Endothelial cell (in vitro differentiated cells): ENCODE data around the gene TRIM44. TPM values are rescaled to one million over a fixed set of nuclear protein-coding genes. Genes with fewer than 3 reads are reported as not detected.

Source experiments
- DNase-seq: peaks from one replicate; pipeline ENCODE4 v3.0.0; 2021; ENCODE audit warnings: low spot score
- H3K27ac Mint-ChIP-seq: one replicate; pipeline ENCODE4 v1.8.0; 2021; ENCODE audit warnings: mixed read lengths, inconsistent platforms; ENCODE audit not compliant: unreplicated experiment
- H3K27me3 Mint-ChIP-seq: one replicate; pipeline ENCODE4 v1.8.0; 2021; ENCODE audit warnings: mild to moderate bottlenecking, moderate library complexity, mixed read lengths, inconsistent platforms; ENCODE audit not compliant: unreplicated experiment
- H3K36me3 Mint-ChIP-seq: one replicate; pipeline ENCODE4 v1.8.0; 2021; ENCODE audit warnings: mild to moderate bottlenecking, low read depth, mixed read lengths, inconsistent platforms; ENCODE audit not compliant: unreplicated experiment
- H3K4me1 Mint-ChIP-seq: one replicate; pipeline ENCODE4 v1.8.0; 2021; ENCODE audit warnings: mild to moderate bottlenecking, mixed read lengths, inconsistent platforms; ENCODE audit not compliant: unreplicated experiment
- H3K4me3 Mint-ChIP-seq: one replicate; pipeline ENCODE4 v1.8.0; 2021; ENCODE audit warnings: mild to moderate bottlenecking, mixed read lengths, inconsistent platforms; ENCODE audit not compliant: unreplicated experiment
- H3K9me3 Mint-ChIP-seq: one replicate; pipeline ENCODE4 v1.8.0; 2021; ENCODE audit warnings: mixed read lengths, inconsistent platforms; ENCODE audit not compliant: unreplicated experiment
- CTCF ChIP-seq: fragments of 200-600 bp; sonication (generic); IDR thresholded peaks from one replicate; pipeline ENCODE4 v1.5.0; 2021; ENCODE audit warnings: antibody characterized with exemption; ENCODE audit not compliant: unreplicated experiment
- total RNA-seq: library from RNA; stranded (reverse); fragmentation: NEBNext Ultra II Directional; extraction: Animal tissue kit (Norgen Biotek cat#: 25700); gene quantifications from one replicate; pipeline ENCODE4 v1.2.1, GENCODE V29; 2021; ENCODE audit not compliant: unreplicated experiment

Gene TRIM44
- total RNA-seq, 1 donor from 2014 or later = 48.6 TPM

- Mint-ChIP-seq H3K4me3 (no peak overlapping the region), H3K36me3 (no peaks in the 10 kb centered on the region), H3K9me3 (no peaks in the 10 kb centered on the region), H3K27ac (no peak overlapping the region), H3K4me1 (peaks cover 3% of the 10 kb centered on the region), H3K27me3 (no peaks in the 10 kb centered on the region)
- TF ChIP-seq CTCF = no peak
- no peak for DNase-seq
These were observed 14.0 kb downstream of the TRIM44 start for GRCh38 chr11:35676611-35676965.

GRCh38 chr11:35677904-35678303 lies 15.3 kb downstream of the TRIM44 start:
- Mint-ChIP-seq H3K4me1 (peaks cover 3% of the 10 kb centered on the region), H3K9me3 (no peaks in the 10 kb centered on the region), H3K4me3 (no peak overlapping the region), H3K27ac (no peak overlapping the region), H3K27me3 (no peaks in the 10 kb centered on the region), H3K36me3 (no peaks in the 10 kb centered on the region)
- no peak for TF ChIP-seq CTCF
- no peak for DNase-seq

- Mint-ChIP-seq H3K36me3 (no peaks in the 10 kb centered on the region), H3K4me3 (no peak overlapping the region), H3K4me1 (peaks cover 3% of the 10 kb centered on the region), H3K9me3 (no peaks in the 10 kb centered on the region), H3K27me3 (no peaks in the 10 kb centered on the region), H3K27ac (no peak overlapping the region)
- no peak for DNase-seq
- TF ChIP-seq CTCF = no peak
These were observed 15.9 kb downstream of the TRIM44 start for GRCh38 chr11:35678471-35678870.

- DNase-seq = no peak
- Mint-ChIP-seq H3K9me3 (no peaks in the 10 kb centered on the region), H3K4me1 (peaks cover 3% of the 10 kb centered on the region), H3K36me3 (no peaks in the 10 kb centered on the region), H3K4me3 (no peak overlapping the region), H3K27me3 (no peaks in the 10 kb centered on the region), H3K27ac (no peak overlapping the region)
- TF ChIP-seq CTCF = no peak
These were observed 16.4 kb downstream of the TRIM44 start for GRCh38 chr11:35678975-35679374.

- peaks cover 3% of the 10 kb centered on the region for H3K4me1 Mint-ChIP-seq
- no peaks in the 10 kb centered on the region for H3K36me3 Mint-ChIP-seq
- H3K9me3 Mint-ChIP-seq = no peaks in the 10 kb centered on the region
- no peak overlapping the region for H3K4me3 Mint-ChIP-seq
- DNase-seq = no peak
- no peak overlapping the region for H3K27ac Mint-ChIP-seq
- no peak for TF ChIP-seq CTCF
- H3K27me3 Mint-ChIP-seq = no peaks in the 10 kb centered on the region
These were observed 17.9 kb downstream of the TRIM44 start for GRCh38 chr11:35680506-35680905.
